Measurements from ENCODE around the gene CCDC177.
"Not testable (repeated sequence)": the region's sequence is repeated elsewhere in the genome, so short reads cannot be mapped to it uniquely, and the experiment has no call there.

Gene CCDC177

GRCh38 chr14:69599431-69599830 is 24.8 kb upstream of the CCDC177 start:
- DNase-seq, result not testable (repeated sequence)

- DNase-seq, result no peak
Observed at GRCh38 chr14:69595336-69595735, 20.7 kb upstream of the CCDC177 start.

- no peak for DNase-seq
Observed at GRCh38 chr14:69594846-69595245, 20.2 kb upstream of the CCDC177 start.

- DNase-seq, result peak; percentile 95
Observed at GRCh38 chr14:69593018-69593677, 18.5 kb upstream of the CCDC177 start.

GRCh38 chr14:69591317-69591716 is 16.6 kb upstream of the CCDC177 start:
- DNase-seq, result no peak

GRCh38 chr14:69587389-69587788 is 12.7 kb upstream of the CCDC177 start:
- DNase-seq, result no peak

- DNase-seq, result no peak
Observed at GRCh38 chr14:69586404-69586803, 11.7 kb upstream of the CCDC177 start.

GRCh38 chr14:69584389-69584788 is 9.7 kb upstream of the CCDC177 start:
- no peak for DNase-seq

GRCh38 chr14:69582829-69583228 is 8.2 kb upstream of the CCDC177 start:
- no peak for DNase-seq

- no peak for DNase-seq
Observed at GRCh38 chr14:69582212-69582611, 7.5 kb upstream of the CCDC177 start.

- no peak for DNase-seq
Observed at GRCh38 chr14:69581316-69581935, 6.8 kb upstream of the CCDC177 start.

- DNase-seq, result no peak
Observed at GRCh38 chr14:69580009-69580577, 5.4 kb upstream of the CCDC177 start.

- no peak for DNase-seq
Observed at GRCh38 chr14:69579476-69579875, 4.8 kb upstream of the CCDC177 start.

GRCh38 chr14:69574954-69575295 is 254 bp upstream of the CCDC177 start:
- no peak for DNase-seq

GRCh38 chr14:69573831-69574262 is 824 bp downstream of the CCDC177 start:
- peak; percentile 32 for DNase-seq

- DNase-seq, result no peak
Observed at GRCh38 chr14:69573205-69573830, 1.4 kb downstream of the CCDC177 start.

GRCh38 chr14:69572841-69573135 is 1.9 kb downstream of the CCDC177 start:
- DNase-seq, result no peak

- peak; percentile 47 for DNase-seq
Observed at GRCh38 chr14:69572030-69572840, 2.4 kb downstream of the CCDC177 start.

- no peak for DNase-seq
Observed at GRCh38 chr14:69571449-69572029, 3.1 kb downstream of the CCDC177 start.

GRCh38 chr14:69570836-69571330 is 3.8 kb downstream of the CCDC177 start:
- no peak for DNase-seq

- DNase-seq, result no peak
Observed at GRCh38 chr14:69569859-69570258, 4.8 kb downstream of the CCDC177 start.

- DNase-seq, result no peak
Observed at GRCh38 chr14:69567563-69567962, 7.1 kb downstream of the CCDC177 start.

GRCh38 chr14:69561893-69562292 is 12.8 kb downstream of the CCDC177 start:
- DNase-seq, result no peak

All from right hindlimb (tissue), 1 donor.